OCI-LY1 (cell line): ENCODE results near the gene ARHGAP27.

Experiments used
- CTCF ChIP-seq: fragments of 200-600 bp; sonication (generic), shearing (Covaris generic); IDR thresholded peaks from 2 replicates; pipeline ENCODE4 v1.5.1; 2017; ENCODE audit warnings: mild to moderate bottlenecking, antibody characterized with exemption, low read length, moderate library complexity, mixed read lengths
- EZH2 ChIP-seq: fragments of 200-600 bp; sonication (generic), shearing (Covaris generic); IDR thresholded peaks from 2 replicates; pipeline ENCODE4 v1.8.0; 2017; ENCODE audit warnings: borderline replicate concordance, mixed run types, mild to moderate bottlenecking, antibody characterized with exemption, low read length, moderate library complexity, mixed read lengths

DNA sequence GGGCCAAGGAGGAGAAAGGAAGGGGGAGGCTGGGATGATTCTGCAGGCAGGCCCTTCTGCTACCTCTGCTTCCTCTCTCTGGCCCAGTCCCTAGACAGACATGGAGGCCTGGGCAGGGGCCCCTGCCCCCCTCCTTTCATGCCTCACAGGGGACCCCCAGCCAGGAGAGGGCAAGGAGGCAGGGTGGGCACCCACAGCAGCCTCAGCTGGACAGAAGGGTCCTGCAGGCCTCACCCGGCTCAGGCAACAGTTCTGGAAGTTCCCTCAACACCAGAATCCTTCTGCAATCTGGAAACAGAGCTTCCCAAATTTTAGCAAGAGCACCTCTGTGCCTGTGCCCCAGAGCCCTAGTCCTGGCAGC is 8.7 kb downstream of the ARHGAP27 start:
- TF ChIP-seq CTCF (no peak), EZH2 (no peak)
